Measurements from ENCODE around the gene NHS.

DNA sequence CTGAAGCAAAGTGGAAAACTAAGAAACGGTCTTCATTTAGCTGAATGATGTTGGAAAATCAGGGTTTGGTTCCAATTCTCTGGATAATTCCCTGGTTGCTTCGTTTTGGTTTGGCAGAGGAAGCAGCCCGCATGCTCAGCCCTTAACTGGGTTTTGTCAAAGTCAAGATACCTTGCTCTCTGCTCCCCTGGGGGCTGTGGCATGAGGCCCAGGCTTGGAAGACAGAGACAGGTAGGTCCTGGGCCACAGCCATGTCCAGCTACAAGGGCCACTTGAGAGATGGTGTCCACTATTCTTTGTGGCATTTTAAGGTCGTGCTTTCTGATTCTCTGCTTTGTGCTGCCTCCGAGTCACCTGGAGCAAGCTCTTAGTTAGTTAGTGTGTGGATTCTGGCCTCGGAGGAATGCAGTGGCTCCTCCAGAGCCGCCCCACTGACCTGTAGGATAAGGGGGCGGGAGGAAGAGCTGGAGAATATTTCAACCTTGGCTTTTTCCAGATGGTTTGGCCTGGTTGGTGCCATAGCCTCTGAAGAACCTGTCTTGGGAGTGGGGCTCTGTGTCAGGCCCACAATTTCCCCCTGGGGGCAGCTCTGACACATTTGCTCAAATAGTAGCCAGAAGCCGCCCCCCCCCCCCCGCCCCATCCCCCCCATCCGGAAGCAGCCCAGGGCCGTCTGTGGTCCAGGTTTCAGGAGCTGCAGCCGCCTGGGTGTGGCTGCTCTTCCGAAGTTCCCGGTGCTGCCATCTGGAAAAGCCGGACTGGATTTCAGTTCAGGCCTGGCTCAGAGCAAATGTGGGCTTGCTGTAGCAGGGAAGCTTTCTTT lies 147.1 kb downstream of the NHS start:
- TF ChIP-seq EZH2 (IDR thresholded peaks at IDR 0.05) (no peak), SRF (IDR thresholded peaks at IDR 0.05; ENCODE audit: low read depth) (no peak), YY1 (IDR thresholded peaks at IDR 0.05; ENCODE audit: extremely low read depth, insufficient replicate concordance, low read depth, low read length) (peak; percentile 14)
